Activated CD4-positive, CD25-positive, alpha-beta regulatory T cell treated with anti-CD3 and anti-CD28 coated beads, Interleukin-2, amount 50 U/mL, for 24 hours (primary cell): ENCODE data around the gene PHLDA1.
"Not testable (repeated sequence)": the region's sequence is repeated elsewhere in the genome, so short reads cannot be mapped to it uniquely, and the experiment has no call there.

Experiments used
- ATAC-seq, 2 donors: fragments of 150-1000 bp; cut with Tn5 transposase; one replicate each; pipeline ENCODE4 v1.10.0; 2021; ENCODE audit warnings: mild to moderate bottlenecking in 1 of 2, moderate library complexity in 1 of 2

The PHLDA1 gene

GRCh38 chr12:75984577-75985182 lies 46.9 kb downstream of the PHLDA1 start:
- peak in 1 of 2 donors; percentile 17 for ATAC-seq

- ATAC-seq: not testable (repeated sequence)
Observed at GRCh38 chr12:75983851-75984250, 47.7 kb downstream of the PHLDA1 start.

- no peak for ATAC-seq
Observed at GRCh38 chr12:75982979-75983660, 48.5 kb downstream of the PHLDA1 start.

- no peak for ATAC-seq
Observed at GRCh38 chr12:75982169-75982564, 49.4 kb downstream of the PHLDA1 start.

GRCh38 chr12:75981247-75982168 lies 50.1 kb downstream of the PHLDA1 start:
- no peak for ATAC-seq

DNA sequence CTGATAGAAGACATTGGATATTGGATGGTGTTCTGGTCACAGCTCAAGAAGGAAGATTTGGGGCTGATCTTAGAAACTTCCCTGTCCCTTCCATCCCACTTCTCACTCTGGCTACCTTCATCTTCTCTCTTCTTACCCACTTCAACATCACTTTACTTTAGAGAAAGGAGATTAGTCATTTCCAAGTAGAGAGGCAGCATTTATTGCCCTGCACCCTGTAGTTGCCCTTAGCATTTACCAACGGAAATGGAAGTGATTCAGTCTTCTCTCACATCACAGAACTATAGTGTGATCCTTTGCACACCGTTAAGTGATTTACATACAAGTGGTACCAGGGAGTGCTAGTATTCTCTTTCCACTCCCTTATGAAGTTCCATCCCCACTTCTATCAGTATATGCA lies 52.4 kb downstream of the PHLDA1 start:
- ATAC-seq: peak; percentile 79 to 81

- peak; percentile 57 to 59 for ATAC-seq
Observed at GRCh38 chr12:75978677-75979076, 52.9 kb downstream of the PHLDA1 start.

DNA sequence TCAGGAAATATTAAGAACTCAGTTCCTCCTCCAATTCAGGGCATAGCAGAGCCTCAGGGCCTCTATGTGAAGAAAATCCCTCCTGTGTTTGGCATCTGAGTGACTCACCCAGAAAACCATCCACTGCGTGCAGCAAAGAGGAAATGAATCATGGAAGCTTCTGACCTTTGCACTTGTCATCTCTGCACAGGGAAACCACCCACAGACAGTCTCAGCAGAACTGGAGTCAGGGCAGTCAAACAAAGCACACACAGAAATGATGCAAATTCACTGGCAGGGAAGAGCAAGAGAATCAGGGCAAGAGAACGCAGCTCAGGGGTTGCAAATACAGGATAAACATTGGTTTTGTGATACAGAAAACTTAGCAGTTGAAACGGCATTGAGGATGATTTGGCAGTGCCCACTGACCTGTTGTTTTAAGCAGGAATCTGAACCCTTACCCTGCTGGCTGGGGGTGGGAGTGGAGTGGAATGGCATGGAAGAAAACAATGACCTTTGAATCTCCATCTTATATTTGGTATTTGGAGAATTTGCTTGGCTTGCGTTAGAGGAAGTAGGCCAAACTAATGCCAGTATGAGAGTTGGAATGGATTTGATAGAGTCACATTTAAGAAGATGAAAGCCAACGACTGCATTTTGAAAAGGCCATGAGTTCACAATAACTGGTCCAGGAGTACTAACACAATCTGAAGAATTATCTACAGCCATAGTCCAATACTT lies 53.5 kb downstream of the PHLDA1 start:
- ATAC-seq: peak; percentile 82 to 84

- peak; percentile 1 to 5 for ATAC-seq
Observed at GRCh38 chr12:75977590-75977951, 54.0 kb downstream of the PHLDA1 start.

DNA sequence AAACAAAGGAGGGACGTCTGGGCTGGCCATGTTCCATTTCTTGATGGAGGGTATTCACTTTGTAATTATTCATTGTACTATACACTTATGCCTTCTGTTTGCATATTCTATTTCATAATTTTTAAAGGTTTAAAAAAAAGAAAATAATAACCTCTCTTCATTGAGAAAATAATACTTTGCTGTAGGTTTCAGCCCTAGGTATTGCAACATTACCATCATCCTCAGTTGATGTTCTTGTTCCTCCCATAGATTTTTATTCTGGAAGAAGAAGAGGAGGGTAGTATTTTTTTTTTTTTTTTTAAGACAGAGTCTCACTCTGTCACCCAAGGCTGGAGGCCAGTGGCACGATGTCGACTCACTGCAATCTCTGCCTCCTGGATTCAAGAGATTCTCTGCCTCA lies 54.7 kb downstream of the PHLDA1 start:
- no peak for ATAC-seq

GRCh38 chr12:75976113-75976512 lies 55.5 kb downstream of the PHLDA1 start:
- ATAC-seq: no peak

- no peak for ATAC-seq
Observed at GRCh38 chr12:75975702-75976101, 55.9 kb downstream of the PHLDA1 start.
